GM19025 (cell line): ENCODE data around the gene RPL37A.

Experiments used
- ATAC-seq: cut with Tn5 transposase; IDR thresholded peaks from one replicate; pipeline ENCODE4 v1.9.1; 2021; ENCODE audit warnings: mild to moderate bottlenecking, low read depth, moderate library complexity; ENCODE audit not compliant: unreplicated experiment

The RPL37A gene

GRCh38 chr2:216498379-216499352 lies at the start of gene RPL37A:
TSS of gene RPL37A (plus strand) at chr2:216498844. CDS start at chr2:216498875, 31 bp downstream.
- peak; percentile 93 for ATAC-seq

GRCh38 chr2:216450346-216450745 lies 48.3 kb upstream of the RPL37A start:
- ATAC-seq: no peak

- ATAC-seq: no peak
Observed at GRCh38 chr2:216450784-216451183, 47.9 kb upstream of the RPL37A start.

- no peak for ATAC-seq
Observed at GRCh38 chr2:216453955-216454614, 44.6 kb upstream of the RPL37A start.

GRCh38 chr2:216463148-216463547 lies 35.5 kb upstream of the RPL37A start:
- ATAC-seq: no peak

GRCh38 chr2:216464104-216464720 lies 34.4 kb upstream of the RPL37A start:
- ATAC-seq: no peak

- ATAC-seq: no peak
Observed at GRCh38 chr2:216465579-216466195, 33.0 kb upstream of the RPL37A start.

GRCh38 chr2:216467845-216468244 lies 30.8 kb upstream of the RPL37A start:
- ATAC-seq: no peak

- no peak for ATAC-seq
Observed at GRCh38 chr2:216469661-216470060, 29.0 kb upstream of the RPL37A start.

GRCh38 chr2:216473187-216473586 lies 25.5 kb upstream of the RPL37A start:
- no peak for ATAC-seq

GRCh38 chr2:216474925-216475670 lies 23.5 kb upstream of the RPL37A start:
- ATAC-seq: peak; percentile 52

GRCh38 chr2:216475767-216476166 lies 22.9 kb upstream of the RPL37A start:
- ATAC-seq: no peak

- no peak for ATAC-seq
Observed at GRCh38 chr2:216477283-216478035, 21.2 kb upstream of the RPL37A start.

GRCh38 chr2:216478151-216478550 lies 20.5 kb upstream of the RPL37A start:
- ATAC-seq: no peak

GRCh38 chr2:216478791-216479190 lies 19.9 kb upstream of the RPL37A start:
- ATAC-seq: no peak

GRCh38 chr2:216480221-216480620 lies 18.4 kb upstream of the RPL37A start:
- no peak for ATAC-seq

GRCh38 chr2:216482640-216483039 lies 16.0 kb upstream of the RPL37A start:
- ATAC-seq: no peak

- no peak for ATAC-seq
Observed at GRCh38 chr2:216485237-216485636, 13.4 kb upstream of the RPL37A start.

- ATAC-seq: no peak
Observed at GRCh38 chr2:216485745-216486144, 12.9 kb upstream of the RPL37A start.
